HG03378 (cell line): ENCODE data around the gene NEU2.
"Not testable (repeated sequence)": the region's sequence is repeated elsewhere in the genome, so short reads cannot be mapped to it uniquely, and the experiment has no call there.

ENCODE experiments used
- ATAC-seq: cut with Tn5 transposase; IDR thresholded peaks from one replicate; pipeline ENCODE4 v1.9.1; 2021; ENCODE audit warnings: mild to moderate bottlenecking, moderate library complexity; ENCODE audit not compliant: unreplicated experiment

The NEU2 gene

GRCh38 chr2:233033672-233034071, 1.2 kb downstream of the NEU2 start:
- no peak for ATAC-seq

DNA sequence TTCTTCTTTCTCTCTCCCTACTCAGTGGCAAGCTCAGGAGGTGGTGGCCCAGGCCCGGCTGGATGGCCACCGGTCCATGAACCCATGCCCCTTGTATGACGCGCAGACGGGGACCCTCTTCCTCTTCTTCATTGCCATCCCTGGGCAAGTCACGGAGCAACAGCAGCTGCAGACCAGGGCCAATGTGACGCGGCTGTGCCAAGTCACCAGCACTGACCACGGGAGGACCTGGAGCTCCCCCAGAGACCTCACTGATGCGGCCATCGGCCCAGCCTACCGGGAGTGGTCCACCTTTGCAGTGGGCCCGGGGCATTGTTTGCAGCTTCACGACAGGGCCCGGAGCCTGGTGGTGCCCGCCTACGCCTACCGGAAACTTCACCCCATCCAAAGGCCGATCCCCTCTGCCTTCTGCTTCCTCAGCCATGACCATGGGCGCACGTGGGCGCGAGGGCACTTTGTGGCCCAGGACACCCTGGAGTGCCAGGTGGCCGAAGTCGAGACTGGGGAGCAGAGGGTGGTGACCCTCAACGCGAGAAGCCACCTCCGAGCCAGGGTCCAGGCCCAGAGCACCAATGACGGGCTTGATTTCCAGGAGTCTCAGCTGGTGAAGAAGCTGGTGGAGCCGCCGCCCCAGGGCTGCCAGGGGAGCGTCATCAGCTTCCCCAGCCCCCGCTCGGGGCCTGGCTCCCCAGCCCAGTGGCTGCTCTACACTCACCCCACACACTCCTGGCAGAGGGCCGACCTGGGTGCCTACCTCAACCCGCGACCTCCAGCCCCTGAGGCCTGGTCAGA, 1.8 kb downstream of the NEU2 start:
- no peak for ATAC-seq

DNA sequence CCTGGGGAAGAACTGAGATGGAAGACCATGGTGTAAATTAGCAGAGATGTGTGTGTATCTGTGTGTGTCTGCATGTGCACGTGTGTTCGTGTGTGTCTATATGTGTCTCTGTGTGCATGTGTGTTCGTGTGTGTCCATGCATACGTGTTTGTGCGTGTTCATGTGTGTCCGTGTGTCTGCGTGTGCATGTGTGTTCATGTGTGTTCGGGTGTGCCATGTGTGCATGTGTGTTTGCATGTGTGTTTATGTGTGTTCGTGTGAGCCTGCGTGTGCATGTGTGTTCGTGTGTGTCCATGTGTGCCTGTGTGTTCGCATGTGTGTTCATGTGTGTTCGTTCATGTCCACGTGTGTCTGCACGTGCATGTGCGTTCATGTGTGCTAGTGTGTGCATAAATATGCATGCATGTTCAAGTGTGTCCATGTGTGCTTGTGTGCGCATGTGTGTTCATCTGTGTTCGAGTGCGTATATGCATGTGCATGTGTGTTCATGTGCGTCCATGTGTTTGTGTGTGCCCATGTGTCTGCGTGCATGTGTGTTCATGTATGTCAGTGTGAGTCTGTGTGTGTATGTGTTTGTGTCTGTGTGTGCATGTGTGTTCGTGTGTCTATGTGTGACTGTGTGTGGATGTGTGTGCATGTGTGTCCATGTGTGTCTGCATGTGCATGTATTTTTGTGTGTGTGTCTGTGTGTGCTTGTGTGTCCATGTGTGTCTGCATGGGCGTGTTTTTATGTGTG, 3.1 kb downstream of the NEU2 start:
- no peak for ATAC-seq

DNA sequence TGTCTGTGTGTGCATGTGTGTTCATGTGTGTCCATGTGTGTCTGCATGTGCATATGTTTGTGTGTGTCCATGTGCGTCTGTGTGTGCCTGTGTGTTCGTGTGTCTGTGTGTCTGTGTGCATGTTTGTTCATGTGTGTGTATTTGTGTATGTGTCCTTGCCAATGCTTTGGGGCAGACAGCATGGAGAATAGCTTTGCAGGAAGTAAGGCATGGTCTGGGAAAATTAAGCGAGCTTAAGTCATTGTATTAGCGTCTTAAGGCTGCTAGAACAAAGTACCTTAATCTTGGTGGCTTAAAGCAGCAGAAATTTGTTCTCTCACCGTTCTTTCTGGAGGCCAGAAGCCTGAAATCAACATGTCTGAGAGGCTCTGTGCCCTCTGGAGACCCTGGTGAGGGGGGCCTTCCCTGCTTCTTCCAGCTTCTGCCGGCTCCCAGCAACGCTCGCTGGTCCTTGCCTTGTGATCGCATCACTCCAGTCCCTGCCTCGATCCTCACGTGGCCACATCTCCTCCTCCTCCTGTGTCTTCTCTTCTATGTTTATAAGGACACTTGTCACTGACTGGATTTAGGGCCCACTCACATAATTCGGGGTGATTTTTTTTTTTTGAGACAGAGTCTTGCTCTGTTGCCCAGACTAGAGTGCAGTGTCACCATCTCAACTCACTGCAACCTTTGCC, 3.8 kb downstream of the NEU2 start:
- ATAC-seq: no peak

GRCh38 chr2:233037078-233037477, 4.6 kb downstream of the NEU2 start:
- ATAC-seq: no peak

- no peak for ATAC-seq
These were observed 6.9 kb downstream of the NEU2 start for GRCh38 chr2:233039212-233039845.

DNA sequence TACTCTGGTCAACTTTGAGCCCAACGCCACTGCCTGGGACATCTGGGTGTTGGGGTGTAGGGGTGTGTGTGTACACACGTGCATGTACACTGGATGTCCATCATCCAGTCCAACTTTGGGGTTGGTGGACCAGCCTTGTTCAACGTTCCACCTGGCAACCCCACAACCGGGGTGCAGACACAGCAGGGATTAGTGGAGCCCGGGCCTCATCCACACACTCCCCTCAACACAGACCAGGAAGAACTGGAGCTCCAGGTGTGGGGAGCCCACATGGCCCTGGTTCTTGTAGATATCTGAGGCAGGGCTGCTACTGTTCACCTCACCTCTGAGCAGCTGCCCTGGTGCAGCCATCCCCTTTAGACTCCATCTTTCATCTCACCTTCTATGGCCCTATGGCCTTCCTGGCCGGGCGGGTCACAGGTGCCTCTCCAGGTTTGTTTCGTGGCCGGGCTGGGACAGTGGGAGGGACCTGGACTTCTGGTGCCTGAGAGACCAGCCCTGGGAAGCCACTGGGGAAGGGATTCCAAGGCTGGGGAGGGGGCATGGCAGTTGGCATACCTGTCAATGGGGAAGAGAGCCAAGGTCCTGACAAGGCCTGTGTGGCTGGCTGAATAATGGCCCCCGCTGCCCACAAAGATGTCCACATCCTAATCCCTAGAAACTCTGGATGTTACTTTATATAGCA, 7.5 kb downstream of the NEU2 start:
- ATAC-seq: no peak

DNA sequence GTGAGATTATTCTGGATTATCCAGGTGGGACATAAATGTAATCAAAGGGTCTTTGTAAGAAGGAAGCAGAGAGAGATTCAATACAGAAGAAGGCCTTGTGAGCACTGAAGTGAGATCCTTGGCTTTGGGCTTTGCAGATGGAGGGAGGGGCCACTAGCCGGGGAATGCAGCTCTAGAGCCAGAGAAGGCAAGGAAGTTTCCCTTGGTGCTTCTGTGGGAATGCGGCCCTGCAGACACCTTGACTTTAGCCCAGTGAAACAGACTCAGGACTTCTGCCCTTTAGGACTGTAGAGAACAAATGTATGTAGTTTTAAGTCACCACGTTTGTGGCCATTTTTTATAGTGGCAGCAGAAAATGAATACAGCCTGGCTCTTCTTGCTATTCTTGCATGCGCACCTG, 8.1 kb downstream of the NEU2 start:
- no peak for ATAC-seq

GRCh38 chr2:233041722-233042323, 9.4 kb downstream of the NEU2 start:
- no peak for ATAC-seq

GRCh38 chr2:233042549-233042948, 10.1 kb downstream of the NEU2 start:
- ATAC-seq: no peak

- ATAC-seq: no peak
These were observed 12.6 kb downstream of the NEU2 start for GRCh38 chr2:233044974-233045605.

GRCh38 chr2:233047206-233047605, 14.7 kb downstream of the NEU2 start:
- no peak for ATAC-seq

GRCh38 chr2:233047667-233048066, 15.2 kb downstream of the NEU2 start:
- no peak for ATAC-seq

GRCh38 chr2:233048569-233049193, 16.2 kb downstream of the NEU2 start:
- no peak for ATAC-seq

- no peak for ATAC-seq
These were observed 16.8 kb downstream of the NEU2 start for GRCh38 chr2:233049194-233049761.

GRCh38 chr2:233051241-233052149, 19.0 kb downstream of the NEU2 start:
- no peak for ATAC-seq

DNA sequence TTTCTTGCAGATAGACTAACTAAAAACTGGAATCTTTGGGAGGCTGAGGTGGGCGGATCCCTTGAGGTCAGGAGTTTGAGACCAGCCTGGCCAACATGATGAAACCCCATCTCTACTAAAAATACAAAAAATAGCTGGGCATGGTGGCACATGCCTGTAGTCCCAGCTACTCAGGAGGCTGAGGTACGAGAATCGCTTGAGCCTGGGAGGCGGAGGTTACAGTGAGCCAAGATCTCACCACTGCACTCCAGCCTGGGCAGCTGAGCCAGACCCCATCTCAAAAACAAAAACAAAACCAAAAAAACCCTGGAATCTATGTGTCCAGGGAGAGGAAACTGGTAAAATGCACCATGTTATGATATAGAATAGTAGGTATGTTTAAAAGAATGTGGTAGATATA, 20.0 kb downstream of the NEU2 start:
- not testable (repeated sequence) for ATAC-seq
